ENCODE data around the gene SASH1. TPM values are rescaled to one million over a fixed set of nuclear protein-coding genes. Genes with fewer than 3 reads are reported as not detected.

Gene SASH1
- total and polyA plus RNA-seq, 5 donors from 2014 or later, result 0.06 TPM; not detected in 4

- Mint-ChIP-seq H3K4me3 (no peak overlapping the region), H3K27me3 (peaks cover 13% of the 10 kb centered on the region), H3K4me1 (no peaks in the 10 kb centered on the region), H3K9me3 (peaks cover 0 to 1% (median 0%) of the 10 kb centered on the region in 7 donors), H3K36me3 (no peaks in the 10 kb centered on the region), H3K27ac (no peak overlapping the region)
- H3K4me1 ChIP-seq (ENCODE audit: control insufficient read depth, insufficient read depth, low read length, poor library complexity, severe bottlenecking), result no peaks in the 10 kb centered on the region
- ATAC-seq (ENCODE audit: low read depth in 2 of 2) (no peak), DNase-seq (no peak)
- H3K27me3 ChIP-seq (ENCODE audit: control insufficient read depth, insufficient read depth, low read length), result no peaks in the 10 kb centered on the region
- H3K4me3 ChIP-seq (ENCODE audit: low read depth, low read length), result no peak overlapping the region
- no peaks in the 10 kb centered on the region for H3K36me3 ChIP-seq (ENCODE audit: control insufficient read depth, insufficient read depth, low read length)
- no peak overlapping the region for H3K27ac ChIP-seq (ENCODE audit: insufficient read depth, low read length, poor library complexity, severe bottlenecking)
- no peaks in the 10 kb centered on the region for H3K9me3 ChIP-seq (ENCODE audit: control insufficient read depth in 2 of 2, low read length in 2 of 2)
These were observed 136.9 kb downstream of the SASH1 start for GRCh38 chr6:148479497-148479896.

- no peak overlapping the region for H3K27ac Mint-ChIP-seq
- Histone ChIP-seq H3K4me1 (ENCODE audit: control insufficient read depth, insufficient read depth, low read length, poor library complexity, severe bottlenecking) (no peaks in the 10 kb centered on the region), H3K27ac (ENCODE audit: insufficient read depth, low read length, poor library complexity, severe bottlenecking) (no peak overlapping the region), H3K36me3 (ENCODE audit: control insufficient read depth, insufficient read depth, low read length) (no peaks in the 10 kb centered on the region), H3K9me3 (ENCODE audit: control insufficient read depth in 2 of 2, low read length in 2 of 2) (no peaks in the 10 kb centered on the region), H3K4me3 (ENCODE audit: low read depth, low read length) (no peak overlapping the region), H3K27me3 (ENCODE audit: control insufficient read depth, insufficient read depth, low read length) (peaks cover 5% of the 10 kb centered on the region)
- H3K4me1 Mint-ChIP-seq, result no peaks in the 10 kb centered on the region
- H3K27me3 Mint-ChIP-seq, result peaks cover 22% of the 10 kb centered on the region
- H3K4me3 Mint-ChIP-seq, result no peak overlapping the region
- DNase-seq (no peak), ATAC-seq (ENCODE audit: low read depth in 2 of 2) (no peak)
- peaks cover 0 to 2% (median 0%) of the 10 kb centered on the region in 7 donors for H3K9me3 Mint-ChIP-seq
- H3K36me3 Mint-ChIP-seq, result no peaks in the 10 kb centered on the region
These were observed 144.8 kb downstream of the SASH1 start for GRCh38 chr6:148487461-148487860.

GRCh38 chr6:148491638-148492251 is 149.1 kb downstream of the SASH1 start:
- Mint-ChIP-seq H3K27ac (no peak overlapping the region), H3K4me3 (no peak overlapping the region), H3K27me3 (peaks cover 4% of the 10 kb centered on the region), H3K9me3 (peaks cover 0 to 2% (median 0%) of the 10 kb centered on the region in 7 donors), H3K36me3 (no peaks in the 10 kb centered on the region), H3K4me1 (no peaks in the 10 kb centered on the region)
- Histone ChIP-seq H3K4me3 (ENCODE audit: low read depth, low read length) (no peak overlapping the region), H3K36me3 (ENCODE audit: control insufficient read depth, insufficient read depth, low read length) (no peaks in the 10 kb centered on the region), H3K27ac (ENCODE audit: insufficient read depth, low read length, poor library complexity, severe bottlenecking) (no peak overlapping the region), H3K4me1 (ENCODE audit: control insufficient read depth, insufficient read depth, low read length, poor library complexity, severe bottlenecking) (no peaks in the 10 kb centered on the region), H3K27me3 (ENCODE audit: control insufficient read depth, insufficient read depth, low read length) (peaks cover 5% of the 10 kb centered on the region), H3K9me3 (ENCODE audit: control insufficient read depth in 2 of 2, low read length in 2 of 2) (no peaks in the 10 kb centered on the region)
- DNase-seq (no peak), ATAC-seq (ENCODE audit: low read depth in 2 of 2) (no peak)

GRCh38 chr6:148492654-148493290 is 150.1 kb downstream of the SASH1 start:
- no peaks in the 10 kb centered on the region for H3K4me1 ChIP-seq (ENCODE audit: control insufficient read depth, insufficient read depth, low read length, poor library complexity, severe bottlenecking)
- no peaks in the 10 kb centered on the region for H3K4me1 Mint-ChIP-seq
- no peaks in the 10 kb centered on the region for H3K9me3 ChIP-seq (ENCODE audit: control insufficient read depth in 2 of 2, low read length in 2 of 2)
- peaks cover 0 to 2% (median 0%) of the 10 kb centered on the region in 7 donors for H3K9me3 Mint-ChIP-seq
- no peak overlapping the region for H3K27ac ChIP-seq (ENCODE audit: insufficient read depth, low read length, poor library complexity, severe bottlenecking)
- no peaks in the 10 kb centered on the region for H3K36me3 ChIP-seq (ENCODE audit: control insufficient read depth, insufficient read depth, low read length)
- DNase-seq, result no peak
- H3K27me3 Mint-ChIP-seq, result peaks cover 4% of the 10 kb centered on the region
- peaks cover 5% of the 10 kb centered on the region for H3K27me3 ChIP-seq (ENCODE audit: control insufficient read depth, insufficient read depth, low read length)
- no peak for ATAC-seq (ENCODE audit: low read depth in 2 of 2)
- no peak overlapping the region for H3K4me3 ChIP-seq (ENCODE audit: low read depth, low read length)
- H3K36me3 Mint-ChIP-seq, result no peaks in the 10 kb centered on the region
- H3K4me3 Mint-ChIP-seq, result no peak overlapping the region
- H3K27ac Mint-ChIP-seq, result no peak overlapping the region

- H3K4me3 Mint-ChIP-seq, result no peak overlapping the region
- Histone ChIP-seq H3K36me3 (ENCODE audit: control insufficient read depth, insufficient read depth, low read length) (no peaks in the 10 kb centered on the region), H3K4me3 (ENCODE audit: low read depth, low read length) (no peak overlapping the region), H3K4me1 (ENCODE audit: control insufficient read depth, insufficient read depth, low read length, poor library complexity, severe bottlenecking) (no peaks in the 10 kb centered on the region), H3K27ac (ENCODE audit: insufficient read depth, low read length, poor library complexity, severe bottlenecking) (no peak overlapping the region), H3K27me3 (ENCODE audit: control insufficient read depth, insufficient read depth, low read length) (peaks cover 5% of the 10 kb centered on the region), H3K9me3 (ENCODE audit: control insufficient read depth in 2 of 2, low read length in 2 of 2) (no peaks in the 10 kb centered on the region)
- peaks cover 0 to 2% (median 0%) of the 10 kb centered on the region in 7 donors for H3K9me3 Mint-ChIP-seq
- no peak overlapping the region for H3K27ac Mint-ChIP-seq
- no peak for ATAC-seq (ENCODE audit: low read depth in 2 of 2)
- H3K4me1 Mint-ChIP-seq, result no peaks in the 10 kb centered on the region
- H3K27me3 Mint-ChIP-seq, result peaks cover 4% of the 10 kb centered on the region
- no peak for DNase-seq
- H3K36me3 Mint-ChIP-seq, result no peaks in the 10 kb centered on the region
These were observed 150.8 kb downstream of the SASH1 start for GRCh38 chr6:148493424-148493823.

- H3K27me3 ChIP-seq (ENCODE audit: control insufficient read depth, insufficient read depth, low read length), result peaks cover 2% of the 10 kb centered on the region
- peaks cover 0 to under 1% (median 0%) of the 10 kb centered on the region in 7 donors for H3K9me3 Mint-ChIP-seq
- H3K36me3 Mint-ChIP-seq, result no peaks in the 10 kb centered on the region
- no peaks in the 10 kb centered on the region for H3K4me1 Mint-ChIP-seq
- no peak overlapping the region for H3K27ac Mint-ChIP-seq
- ATAC-seq (ENCODE audit: low read depth in 2 of 2), result no peak
- no peak overlapping the region for H3K4me3 ChIP-seq (ENCODE audit: low read depth, low read length)
- H3K4me1 ChIP-seq (ENCODE audit: control insufficient read depth, insufficient read depth, low read length, poor library complexity, severe bottlenecking), result no peaks in the 10 kb centered on the region
- no peak overlapping the region for H3K4me3 Mint-ChIP-seq
- H3K9me3 ChIP-seq (ENCODE audit: control insufficient read depth in 2 of 2, low read length in 2 of 2), result no peaks in the 10 kb centered on the region
- H3K27ac ChIP-seq (ENCODE audit: insufficient read depth, low read length, poor library complexity, severe bottlenecking), result no peak overlapping the region
- DNase-seq, result no peak
- H3K27me3 Mint-ChIP-seq, result peaks cover 4% of the 10 kb centered on the region
- no peaks in the 10 kb centered on the region for H3K36me3 ChIP-seq (ENCODE audit: control insufficient read depth, insufficient read depth, low read length)
These were observed 151.6 kb downstream of the SASH1 start for GRCh38 chr6:148494226-148494625.

GRCh38 chr6:148495029-148495428 is 152.4 kb downstream of the SASH1 start:
- Mint-ChIP-seq H3K27me3 (peaks cover 4% of the 10 kb centered on the region), H3K9me3 (peaks cover 0 to 4% (median 0%) of the 10 kb centered on the region in 7 donors), H3K4me3 (no peak overlapping the region), H3K27ac (no peak overlapping the region), H3K4me1 (no peaks in the 10 kb centered on the region), H3K36me3 (no peaks in the 10 kb centered on the region)
- peaks cover 2% of the 10 kb centered on the region for H3K27me3 ChIP-seq (ENCODE audit: control insufficient read depth, insufficient read depth, low read length)
- no peaks in the 10 kb centered on the region for H3K36me3 ChIP-seq (ENCODE audit: control insufficient read depth, insufficient read depth, low read length)
- H3K27ac ChIP-seq (ENCODE audit: insufficient read depth, low read length, poor library complexity, severe bottlenecking), result no peak overlapping the region
- H3K4me3 ChIP-seq (ENCODE audit: low read depth, low read length), result no peak overlapping the region
- peak in 1 of 3 donors; percentile 27 for DNase-seq
- no peaks in the 10 kb centered on the region for H3K9me3 ChIP-seq (ENCODE audit: control insufficient read depth in 2 of 2, low read length in 2 of 2)
- H3K4me1 ChIP-seq (ENCODE audit: control insufficient read depth, insufficient read depth, low read length, poor library complexity, severe bottlenecking), result no peaks in the 10 kb centered on the region
- no peak for ATAC-seq (ENCODE audit: low read depth in 2 of 2)

- no peaks in the 10 kb centered on the region for H3K4me1 ChIP-seq (ENCODE audit: control insufficient read depth, insufficient read depth, low read length, poor library complexity, severe bottlenecking)
- no peak for ATAC-seq (ENCODE audit: low read depth in 2 of 2)
- Mint-ChIP-seq H3K4me3 (no peak overlapping the region), H3K27ac (no peak overlapping the region), H3K36me3 (no peaks in the 10 kb centered on the region), H3K9me3 (peaks cover 0 to 4% (median 0%) of the 10 kb centered on the region in 7 donors), H3K4me1 (no peaks in the 10 kb centered on the region), H3K27me3 (peaks cover 3% of the 10 kb centered on the region)
- no peaks in the 10 kb centered on the region for H3K36me3 ChIP-seq (ENCODE audit: control insufficient read depth, insufficient read depth, low read length)
- peaks cover 4% of the 10 kb centered on the region for H3K27me3 ChIP-seq (ENCODE audit: control insufficient read depth, insufficient read depth, low read length)
- no peak for DNase-seq
- no peaks in the 10 kb centered on the region for H3K9me3 ChIP-seq (ENCODE audit: control insufficient read depth in 2 of 2, low read length in 2 of 2)
- H3K27ac ChIP-seq (ENCODE audit: insufficient read depth, low read length, poor library complexity, severe bottlenecking), result no peak overlapping the region
- H3K4me3 ChIP-seq (ENCODE audit: low read depth, low read length), result no peak overlapping the region
These were observed 154.6 kb downstream of the SASH1 start for GRCh38 chr6:148497257-148497656.
